Astrocyte (in vitro differentiated cells and primary cell): ENCODE measurements around the gene MKLN1. TPM values are rescaled to one million over a fixed set of nuclear protein-coding genes. Genes with fewer than 3 reads are reported as not detected.

ENCODE experiments used
- DNase-seq: peaks from one replicate; pipeline ENCODE4 v3.0.0-alpha.2; 2010; ENCODE audit warnings: low read depth
- FAIRE-seq: peaks from 2 replicates; lab custom pipeline; 2011; peaks lifted over from hg19 to GRCh38; lab: Jason Lieb, UNC
- H2AFZ ChIP-seq: 2 replicates; pipeline ENCODE4 v1.6.0; 2012; ENCODE audit warnings: low read depth, low read length, inconsistent platforms
- H3K27ac ChIP-seq: 2 replicates; pipeline ENCODE4 v1.5.1; 2011; ENCODE audit warnings: low read depth, low read length, inconsistent platforms
- H3K27me3 ChIP-seq: 2 replicates; pipeline ENCODE4 v1.6.0; 2011; ENCODE audit warnings: low read length, inconsistent platforms; ENCODE audit not compliant: insufficient read depth
- H3K36me3 ChIP-seq: 2 replicates; pipeline ENCODE4 v1.5.1; 2011; ENCODE audit warnings: low read length, inconsistent platforms; ENCODE audit not compliant: insufficient read depth
- H3K4me1 ChIP-seq: 2 replicates; pipeline ENCODE4 v1.5.1; 2011; ENCODE audit warnings: low read length, inconsistent platforms; ENCODE audit not compliant: insufficient read depth
- H3K4me2 ChIP-seq: 2 replicates; pipeline ENCODE4 v1.6.0; 2012; ENCODE audit warnings: low read length, inconsistent platforms
- H3K4me3 ChIP-seq: 2 replicates; pipeline ENCODE4 v1.5.1; 2011; ENCODE audit warnings: low read depth, mild to moderate bottlenecking, low read length, inconsistent platforms; ENCODE audit not compliant: insufficient read depth
- H3K79me2 ChIP-seq: 2 replicates; pipeline ENCODE4 v1.6.0; 2012; ENCODE audit warnings: mild to moderate bottlenecking, low read length, inconsistent platforms; ENCODE audit not compliant: insufficient read depth
- H3K9ac ChIP-seq: 2 replicates; pipeline ENCODE4 v1.6.0; 2012; ENCODE audit warnings: mild to moderate bottlenecking, low read length, inconsistent platforms
- H3K9me3 ChIP-seq: 2 replicates; pipeline ENCODE4 v1.5.1; 2012; ENCODE audit warnings: low read depth, mild to moderate bottlenecking, low read length, inconsistent platforms; ENCODE audit not compliant: insufficient read depth
- H4K20me1 ChIP-seq: 2 replicates; pipeline ENCODE4 v1.6.0; 2012; ENCODE audit warnings: low read length, inconsistent platforms; ENCODE audit not compliant: insufficient read depth
- H3K27ac Mint-ChIP-seq: one replicate; pipeline ENCODE4 v1.8.0; 2021; ENCODE audit warnings: mild to moderate bottlenecking, mixed read lengths; ENCODE audit not compliant: unreplicated experiment
- H3K27me3 Mint-ChIP-seq: one replicate; pipeline ENCODE4 v1.8.0; 2021; ENCODE audit warnings: low read depth, mixed read lengths; ENCODE audit not compliant: unreplicated experiment
- H3K36me3 Mint-ChIP-seq: one replicate; pipeline ENCODE4 v1.8.0; 2021; ENCODE audit warnings: low read depth, mixed read lengths; ENCODE audit not compliant: unreplicated experiment
- H3K4me1 Mint-ChIP-seq: one replicate; pipeline ENCODE4 v1.8.0; 2021; ENCODE audit warnings: low read depth, mixed read lengths; ENCODE audit not compliant: unreplicated experiment
- H3K4me3 Mint-ChIP-seq: one replicate; pipeline ENCODE4 v1.8.0; 2021; ENCODE audit warnings: mild to moderate bottlenecking, moderate library complexity, mixed read lengths; ENCODE audit not compliant: unreplicated experiment
- H3K9me3 Mint-ChIP-seq: one replicate; pipeline ENCODE4 v1.8.0; 2021; ENCODE audit warnings: mild to moderate bottlenecking, mixed read lengths; ENCODE audit not compliant: unreplicated experiment
- CTCF ChIP-seq: IDR thresholded peaks from 2 replicates; pipeline ENCODE4 v1.5.1; 2011; ENCODE audit warnings: low read depth, mild to moderate bottlenecking, inconsistent platforms, low read length, moderate library complexity; ENCODE audit not compliant: insufficient read depth
- EZH2 ChIP-seq: IDR thresholded peaks from 2 replicates; pipeline ENCODE4 v1.6.1; 2012; ENCODE audit warnings: mild to moderate bottlenecking, low read length, inconsistent platforms; ENCODE audit not compliant: insufficient read depth
- total RNA-seq: library from RNA; stranded (reverse); gene quantifications from 2 replicates; pipeline ENCODE4 v1.2.1, GENCODE V29; 2021

MKLN1 gene
- total RNA-seq, 1 donor from 2014 or later, result 48.0 TPM

GRCh38 chr7:131530137-131530536 is 202.5 kb downstream of the MKLN1 start:
- Histone ChIP-seq H2AFZ (no peak overlapping the region), H3K9me3 (no peaks in the 10 kb centered on the region), H3K79me2 (peaks cover 12% of the 10 kb centered on the region), H3K36me3 (no peaks in the 10 kb centered on the region), H3K9ac (no peak overlapping the region), H3K4me1 (no peaks in the 10 kb centered on the region), H3K27ac (no peak overlapping the region), H3K4me2 (no peak overlapping the region), H4K20me1 (no peaks in the 10 kb centered on the region), H3K4me3 (no peak overlapping the region), H3K27me3 (no peaks in the 10 kb centered on the region)
- Mint-ChIP-seq H3K27ac (no peak overlapping the region), H3K4me1 (peaks cover 14% of the 10 kb centered on the region), H3K4me3 (no peak overlapping the region), H3K36me3 (no peaks in the 10 kb centered on the region), H3K27me3 (peaks cover 4% of the 10 kb centered on the region), H3K9me3 (no peaks in the 10 kb centered on the region)
- DNase-seq, result no peak
- TF ChIP-seq CTCF (no peak), EZH2 (no peak)
- FAIRE-seq, result no peak

- Histone ChIP-seq H3K4me2 (no peak overlapping the region), H2AFZ (no peak overlapping the region), H3K9ac (no peak overlapping the region), H3K36me3 (no peaks in the 10 kb centered on the region), H3K4me1 (peaks cover 1% of the 10 kb centered on the region), H3K27ac (no peak overlapping the region), H3K9me3 (no peaks in the 10 kb centered on the region), H3K4me3 (no peak overlapping the region), H3K27me3 (no peaks in the 10 kb centered on the region), H3K79me2 (peaks cover 8% of the 10 kb centered on the region), H4K20me1 (peaks cover under 1% of the 10 kb centered on the region)
- FAIRE-seq (no peak), DNase-seq (no peak)
- Mint-ChIP-seq H3K27ac (no peak overlapping the region), H3K4me3 (no peak overlapping the region), H3K4me1 (peaks cover 11% of the 10 kb centered on the region), H3K27me3 (peaks cover 4% of the 10 kb centered on the region), H3K36me3 (no peaks in the 10 kb centered on the region), H3K9me3 (no peaks in the 10 kb centered on the region)
- TF ChIP-seq CTCF, result no peak
- no peak for TF ChIP-seq EZH2
Measured at GRCh38 chr7:131532570-131533091, 205.0 kb downstream of the MKLN1 start.

GRCh38 chr7:131533151-131533559 is 205.5 kb downstream of the MKLN1 start:
- Histone ChIP-seq H3K4me1 (peaks cover 6% of the 10 kb centered on the region), H3K9ac (no peak overlapping the region), H3K27ac (no peak overlapping the region), H3K36me3 (no peaks in the 10 kb centered on the region), H3K79me2 (peaks cover 8% of the 10 kb centered on the region), H3K27me3 (no peaks in the 10 kb centered on the region), H2AFZ (no peak overlapping the region), H3K4me2 (no peak overlapping the region), H4K20me1 (peaks cover 3% of the 10 kb centered on the region), H3K9me3 (no peaks in the 10 kb centered on the region), H3K4me3 (no peak overlapping the region)
- H3K27ac Mint-ChIP-seq, result no peak overlapping the region
- no peaks in the 10 kb centered on the region for H3K36me3 Mint-ChIP-seq
- peaks cover 4% of the 10 kb centered on the region for H3K27me3 Mint-ChIP-seq
- no peak overlapping the region for H3K4me3 Mint-ChIP-seq
- H3K9me3 Mint-ChIP-seq, result no peaks in the 10 kb centered on the region
- DNase-seq (no peak), FAIRE-seq (no peak)
- peaks cover 17% of the 10 kb centered on the region for H3K4me1 Mint-ChIP-seq
- TF ChIP-seq EZH2, result no peak
- no peak for TF ChIP-seq CTCF
